Activated CD4-positive, alpha-beta T cell treated with anti-CD3 and anti-CD28 coated beads, Interleukin-2, amount 10 ng/mL, durations not matched to agents 7 days and 5 days (primary cell): ENCODE results near the gene MRPS25. TPM values are rescaled to one million over a fixed set of nuclear protein-coding genes. Genes with fewer than 3 reads are reported as not detected.

ENCODE experiments used
- total RNA-seq, 2 experiments: library from RNA; stranded (reverse); gene quantifications; one replicate each; pipeline ENCODE4 v1.2.3, GENCODE V29; 2021

The MRPS25 gene
- total RNA-seq, 2 experiments from 2014 or later: 49.4 to 52.9 TPM

Other genes with a start within 250 kb of the MRPS25 start
- under 1 TPM; 0.15 to 0.17 TPM for gene FGD5, start 246.4 kb downstream of the MRPS25 start, total RNA-seq
- 10 to 100 TPM; 57.0 to 67.4 TPM for gene NR2C2, start 117.7 kb downstream of the MRPS25 start, total RNA-seq
- 10 to 100 TPM; 20.5 to 22.9 TPM for gene RBSN, start 33.8 kb upstream of the MRPS25 start, total RNA-seq
- gene CAPN7, start 140.9 kb upstream of the MRPS25 start, total RNA-seq: 10 to 100 TPM; 25.0 to 27.0 TPM